HL-60/S4 treated with retinoic acid at 250 ng/mL for 4 days and 3 days (cell line): Measurements from ENCODE around the gene COX7A2.

Experiments used
- in situ Hi-C: fragments of 300-500 bp; cut with MboI; formaldehyde crosslinking; loops from 2 replicates; pipeline ENCODE4 v1.7.0; 2022; ENCODE audit warnings: low sequenced_read_pairs

Gene COX7A2

GRCh38 chr6:75268988-75269354, 25.4 kb upstream of the COX7A2 start:
- in situ Hi-C loops, result loop anchor here (25.0 kb wide), 1 partner anchor 268 kb away; no protein-coding TSS in a partner anchor

GRCh38 chr6:75268121-75268987, 24.8 kb upstream of the COX7A2 start:
- in situ Hi-C loops, result loop anchor here (25.0 kb wide), 1 partner anchor 269 kb away; no protein-coding TSS in a partner anchor

GRCh38 chr6:75267461-75267860, 23.9 kb upstream of the COX7A2 start:
- in situ Hi-C loops, result loop anchor here (25.0 kb wide), 1 partner anchor 270 kb away; no protein-coding TSS in a partner anchor

GRCh38 chr6:75266716-75267291, 23.2 kb upstream of the COX7A2 start:
- in situ Hi-C loops, result loop anchor here (25.0 kb wide), 1 partner anchor 270 kb away; no protein-coding TSS in a partner anchor

- in situ Hi-C loops, result loop anchor here (25.0 kb wide), 1 partner anchor 274 kb away; no protein-coding TSS in a partner anchor
Measured at GRCh38 chr6:75263401-75263750, 19.8 kb upstream of the COX7A2 start.

- in situ Hi-C loops, result loop anchor here (25.0 kb wide), 1 partner anchor 274 kb away; no protein-coding TSS in a partner anchor
Measured at GRCh38 chr6:75262716-75263400, 19.3 kb upstream of the COX7A2 start.

GRCh38 chr6:75261299-75261698, 17.7 kb upstream of the COX7A2 start:
- in situ Hi-C loops, result loop anchor here (25.0 kb wide), 1 partner anchor 276 kb away; no protein-coding TSS in a partner anchor

- in situ Hi-C loops, result loop anchor here (25.0 kb wide), 1 partner anchor 280 kb away; no protein-coding TSS in a partner anchor
Measured at GRCh38 chr6:75257343-75258087, 13.9 kb upstream of the COX7A2 start.

GRCh38 chr6:75250552-75250951, 7.0 kb upstream of the COX7A2 start:
- in situ Hi-C loops, result loop anchor here (25.0 kb wide), 1 partner anchor 287 kb away; no protein-coding TSS in a partner anchor

- in situ Hi-C loops, result loop anchor here (25.0 kb wide), 1 partner anchor 287 kb away; no protein-coding TSS in a partner anchor
Measured at GRCh38 chr6:75249837-75250236, 6.2 kb upstream of the COX7A2 start.

- in situ Hi-C loops, result no loop called here
Measured at GRCh38 chr6:75246386-75246785, 2.8 kb upstream of the COX7A2 start.

GRCh38 chr6:75244063-75244584, 523 bp upstream of the COX7A2 start:
- in situ Hi-C loops, result no loop called here

- in situ Hi-C loops, result no loop called here
Measured at GRCh38 chr6:75236630-75237029, 7.0 kb downstream of the COX7A2 start.

GRCh38 chr6:75235271-75235670, 8.3 kb downstream of the COX7A2 start:
- in situ Hi-C loops, result no loop called here

- in situ Hi-C loops, result no loop called here
Measured at GRCh38 chr6:75234126-75234865, 9.3 kb downstream of the COX7A2 start.

GRCh38 chr6:75233092-75233615, 10.4 kb downstream of the COX7A2 start:
- in situ Hi-C loops, result no loop called here

GRCh38 chr6:75230484-75231325, 12.9 kb downstream of the COX7A2 start:
- in situ Hi-C loops, result no loop called here

- in situ Hi-C loops, result loop anchor here (25.0 kb wide), 2 partner anchors 1362 to 1487 kb away; no protein-coding TSS in a partner anchor
Measured at GRCh38 chr6:75224303-75224926, 19.2 kb downstream of the COX7A2 start.
